CD4-positive, alpha-beta T cell treated with Interleukin-17A for 4 hours (primary cell): Measurements from ENCODE around the gene ACADS.

Experiments
- DNase-seq: peaks from one replicate; pipeline ENCODE4 v3.0.0-alpha.2; 2020; ENCODE audit warnings: mixed read lengths

ACADS gene

DNA sequence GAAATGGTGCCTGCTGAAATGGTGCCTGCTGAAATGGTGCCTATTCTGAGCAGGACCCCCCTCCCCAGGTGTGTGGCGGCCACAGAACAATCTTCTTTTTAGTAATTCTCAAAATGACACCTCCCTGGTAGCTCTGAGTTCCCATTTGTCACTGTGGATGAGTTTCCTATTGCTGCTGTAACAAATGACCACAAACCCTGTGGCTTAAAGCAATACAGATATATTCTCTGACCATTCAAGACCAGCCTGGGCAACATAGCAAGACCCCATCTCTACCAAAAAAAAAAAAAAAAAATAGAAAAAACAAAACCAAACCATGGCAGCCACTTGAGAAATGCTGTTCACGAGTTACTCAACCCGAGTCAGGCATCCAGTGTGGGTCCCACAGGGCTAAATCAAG lies 7.9 kb downstream of the ACADS start:
- no peak for DNase-seq

DNA sequence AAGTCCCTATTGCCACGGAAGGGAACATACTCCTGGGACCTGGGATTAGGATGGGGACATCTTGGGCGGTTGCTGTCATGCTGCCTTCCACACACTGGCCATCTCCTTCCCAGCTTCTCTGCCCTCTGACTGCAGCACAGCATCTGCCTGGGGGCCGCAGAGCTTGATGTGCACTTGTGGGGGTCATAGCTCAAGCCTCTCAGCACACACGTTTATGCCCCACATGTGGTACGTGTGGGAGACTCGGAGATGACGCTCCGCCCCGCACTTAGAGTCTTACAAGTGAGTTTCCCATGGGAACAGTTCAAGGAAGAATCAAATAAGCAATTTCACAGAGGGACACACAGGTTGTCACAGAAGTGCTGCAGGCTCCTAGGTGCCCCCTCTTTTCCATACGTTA lies 8.6 kb downstream of the ACADS start:
- DNase-seq = no peak

DNA sequence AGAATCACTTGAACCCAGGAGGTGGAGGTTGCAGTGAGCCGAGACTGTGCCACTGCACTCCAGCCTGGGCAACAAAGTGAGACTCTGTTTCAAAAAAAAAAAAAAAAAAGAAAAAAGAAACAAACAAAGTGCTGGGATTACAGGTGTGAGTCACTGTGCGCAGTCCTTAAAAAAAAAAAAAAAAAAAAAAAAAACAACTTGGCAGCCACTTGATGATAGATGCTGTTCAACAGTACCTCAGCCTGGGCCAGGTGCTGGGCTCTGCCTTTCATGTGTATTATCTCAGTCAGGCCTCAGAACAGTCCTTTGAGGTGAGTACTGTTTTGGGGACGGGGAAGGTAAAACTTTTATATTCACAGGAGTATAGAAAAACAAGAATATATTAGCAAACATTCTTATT lies 9.6 kb downstream of the ACADS start:
- no peak for DNase-seq

DNA sequence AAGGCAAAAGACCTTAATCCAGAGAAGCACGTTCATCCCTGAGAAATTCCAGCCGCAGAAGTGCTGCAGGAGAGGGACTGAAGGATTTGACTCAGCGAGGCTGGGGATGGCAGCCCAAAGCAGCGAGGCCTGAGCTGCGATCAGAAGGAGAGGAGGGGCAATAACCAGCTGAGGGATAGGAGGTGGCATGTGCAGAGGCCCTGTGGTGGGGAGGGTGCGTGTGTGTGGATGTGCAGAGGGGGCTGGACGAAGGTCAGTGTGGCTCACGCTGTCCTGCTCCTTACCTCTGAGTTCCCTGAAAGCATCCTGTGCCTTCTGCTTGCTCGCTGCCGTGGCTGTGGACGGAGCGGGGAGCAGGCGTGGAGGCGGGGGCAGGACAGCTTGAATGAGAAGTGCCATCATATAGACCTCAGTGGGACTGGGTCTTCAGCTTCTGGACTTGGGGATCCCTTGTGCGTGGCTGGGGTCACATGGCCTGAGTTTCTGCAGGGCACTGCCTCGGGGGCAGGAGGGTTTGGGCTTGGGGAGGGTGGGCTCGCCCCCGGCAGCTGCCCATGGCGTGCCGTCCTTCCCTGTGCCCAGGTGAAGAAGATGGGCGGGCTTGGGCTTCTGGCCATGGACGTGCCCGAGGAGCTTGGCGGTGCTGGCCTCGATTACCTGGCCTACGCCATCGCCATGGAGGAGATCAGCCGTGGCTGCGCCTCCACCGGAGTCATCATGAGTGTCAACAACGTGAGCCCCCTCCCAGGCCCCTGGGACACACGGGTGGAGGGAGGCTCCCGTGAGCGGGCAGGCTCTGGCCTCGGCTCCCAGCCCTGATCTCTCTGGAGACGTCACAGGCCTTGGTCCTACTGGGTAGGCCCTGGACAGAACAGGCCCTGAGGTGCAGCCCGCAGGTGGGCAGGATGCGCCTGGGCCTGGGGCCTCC lies 11.0 kb downstream of the ACADS start:
- DNase-seq = no peak

DNA sequence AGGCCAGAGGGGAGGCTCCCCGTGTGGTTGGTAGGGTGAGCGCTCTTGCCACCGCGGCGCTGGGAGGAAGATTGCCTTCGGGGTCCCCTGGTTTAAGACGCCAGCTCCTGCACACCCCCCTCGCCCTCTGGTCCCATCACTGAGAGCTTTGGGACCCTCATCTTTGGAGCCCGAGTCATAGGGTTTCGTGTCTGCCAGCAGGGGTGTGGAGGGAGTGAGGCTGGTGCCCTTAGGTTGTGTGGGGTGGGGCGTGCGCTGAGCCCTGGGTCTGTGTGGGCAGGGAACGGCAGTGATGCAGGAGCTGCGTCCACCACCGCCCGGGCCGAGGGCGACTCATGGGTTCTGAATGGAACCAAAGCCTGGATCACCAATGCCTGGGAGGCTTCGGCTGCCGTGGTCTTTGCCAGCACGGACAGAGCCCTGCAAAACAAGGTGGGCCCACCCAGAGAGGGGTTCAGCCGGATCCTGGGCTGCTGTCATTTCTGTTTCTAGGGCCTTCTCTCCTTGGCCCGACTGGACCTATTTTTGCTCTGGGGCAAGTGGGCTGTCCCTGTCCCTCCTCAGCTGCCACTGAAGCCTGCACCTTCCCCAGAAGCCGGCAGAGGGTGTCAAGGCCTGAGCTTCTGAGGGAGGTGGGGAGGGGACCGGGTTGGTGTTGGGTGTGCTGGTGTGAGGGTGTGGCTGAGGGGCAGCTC lies 12.1 kb downstream of the ACADS start:
- DNase-seq = no peak

DNA sequence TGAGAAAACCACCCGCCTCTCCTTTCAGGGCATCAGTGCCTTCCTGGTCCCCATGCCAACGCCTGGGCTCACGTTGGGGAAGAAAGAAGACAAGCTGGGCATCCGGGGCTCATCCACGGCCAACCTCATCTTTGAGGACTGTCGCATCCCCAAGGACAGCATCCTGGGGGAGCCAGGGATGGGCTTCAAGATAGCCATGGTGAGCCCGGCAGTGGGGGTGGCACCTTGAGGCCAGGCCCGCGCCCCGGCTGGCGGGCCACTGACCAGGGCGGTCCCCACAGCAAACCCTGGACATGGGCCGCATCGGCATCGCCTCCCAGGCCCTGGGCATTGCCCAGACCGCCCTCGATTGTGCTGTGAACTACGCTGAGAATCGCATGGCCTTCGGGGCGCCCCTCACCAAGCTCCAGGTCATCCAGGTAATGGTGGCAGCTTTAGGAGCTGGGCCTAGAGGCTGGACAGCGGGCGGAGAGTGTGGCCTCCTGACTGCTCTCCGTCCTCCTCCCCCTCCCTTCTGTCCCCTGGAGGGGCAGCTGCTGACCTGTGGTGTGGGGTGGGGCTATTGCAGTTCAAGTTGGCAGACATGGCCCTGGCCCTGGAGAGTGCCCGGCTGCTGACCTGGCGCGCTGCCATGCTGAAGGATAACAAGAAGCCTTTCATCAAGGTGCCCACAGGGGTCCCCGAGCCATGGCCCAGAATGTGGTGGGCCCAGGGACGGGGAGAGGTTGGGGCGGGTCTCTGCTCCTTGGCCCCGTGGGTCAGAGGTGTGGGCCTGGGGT lies 12.8 kb downstream of the ACADS start:
- no peak for DNase-seq

DNA sequence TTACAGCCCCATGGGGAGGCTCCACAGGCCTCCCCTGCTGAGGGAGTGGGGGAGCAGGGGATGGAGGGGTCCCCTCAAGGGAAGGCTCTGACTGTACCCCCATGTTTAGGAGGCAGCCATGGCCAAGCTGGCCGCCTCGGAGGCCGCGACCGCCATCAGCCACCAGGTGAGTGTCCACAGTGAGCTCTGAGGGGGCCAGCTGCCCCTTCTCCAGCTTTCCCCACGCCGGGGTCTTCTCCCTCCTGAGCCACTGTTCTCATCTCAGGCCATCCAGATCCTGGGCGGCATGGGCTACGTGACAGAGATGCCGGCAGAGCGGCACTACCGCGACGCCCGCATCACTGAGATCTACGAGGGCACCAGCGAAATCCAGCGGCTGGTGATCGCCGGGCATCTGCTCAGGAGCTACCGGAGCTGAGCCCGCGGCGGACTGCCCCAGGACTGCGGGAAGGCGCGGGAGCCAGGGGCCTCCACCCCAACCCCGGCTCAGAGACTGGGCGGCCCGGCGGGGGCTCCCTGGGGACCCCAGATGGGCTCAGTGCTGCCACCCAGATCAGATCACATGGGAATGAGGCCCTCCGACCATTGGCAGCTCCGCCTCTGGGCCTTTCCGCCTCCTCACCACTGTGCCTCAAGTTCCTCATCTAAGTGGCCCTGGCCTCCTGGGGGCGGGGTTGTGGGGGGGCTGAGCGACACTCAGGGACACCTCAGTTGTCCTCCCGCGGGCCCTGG lies 13.6 kb downstream of the ACADS start:
- no peak for DNase-seq

DNA sequence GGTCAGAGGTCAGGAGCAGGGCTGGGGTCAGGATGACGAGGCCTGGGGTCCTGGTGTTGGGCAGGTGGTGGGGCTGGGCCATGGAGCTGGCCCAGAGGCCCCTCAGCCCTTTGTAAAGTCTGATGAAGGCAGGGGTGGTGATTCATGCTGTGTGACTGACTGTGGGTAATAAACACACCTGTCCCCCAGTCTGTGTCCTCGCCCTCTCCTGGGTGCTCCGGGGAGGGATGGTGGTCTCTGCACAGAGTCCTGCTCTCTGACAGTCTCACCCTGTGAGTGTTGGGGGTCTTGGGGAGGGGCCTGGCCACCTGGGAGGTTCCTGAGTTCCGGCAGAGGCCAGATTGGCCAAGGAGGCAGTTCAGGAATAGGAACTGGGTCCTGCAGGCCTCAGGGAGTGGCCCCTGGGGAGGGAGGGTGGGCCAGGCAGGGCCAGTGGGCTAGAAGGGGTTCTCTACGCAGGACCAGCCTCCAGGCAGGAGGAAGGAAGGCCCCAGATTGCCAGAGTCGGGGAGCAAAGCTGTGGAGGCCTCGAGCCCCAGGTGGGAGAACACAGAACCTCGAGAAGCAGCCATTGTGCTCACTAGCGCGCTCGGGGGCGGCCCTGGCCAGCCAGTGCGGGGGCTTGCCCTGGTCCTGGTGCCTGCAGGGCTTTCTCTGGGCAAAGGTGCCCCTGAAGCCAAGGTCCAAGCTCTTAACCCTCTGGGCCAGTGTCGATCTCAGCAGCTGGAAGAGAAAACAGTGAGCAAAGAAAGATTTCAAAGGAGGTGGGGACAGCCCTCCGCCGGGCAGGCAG lies 14.4 kb downstream of the ACADS start:
- DNase-seq = no peak

DNA sequence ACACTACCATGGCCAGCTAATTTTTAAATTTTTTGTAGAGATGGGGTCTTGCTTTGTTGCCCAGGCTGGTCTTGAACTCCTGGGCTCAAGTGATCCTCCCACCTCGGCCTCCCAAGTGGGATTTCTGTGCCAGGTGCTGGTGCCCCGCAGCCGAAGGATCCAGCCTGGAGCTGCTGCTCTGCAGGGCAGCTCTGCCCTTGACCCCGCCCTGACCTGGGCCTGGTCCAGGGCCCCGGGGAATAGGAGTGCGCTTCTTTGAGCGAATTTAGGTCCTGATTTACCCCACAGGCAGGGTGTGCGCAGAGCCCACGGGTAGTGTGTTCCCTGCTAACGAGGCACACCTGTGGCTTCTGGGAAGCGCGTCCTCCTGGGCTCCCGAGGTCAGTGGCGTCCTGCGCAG lies 15.2 kb downstream of the ACADS start:
- DNase-seq = no peak

DNA sequence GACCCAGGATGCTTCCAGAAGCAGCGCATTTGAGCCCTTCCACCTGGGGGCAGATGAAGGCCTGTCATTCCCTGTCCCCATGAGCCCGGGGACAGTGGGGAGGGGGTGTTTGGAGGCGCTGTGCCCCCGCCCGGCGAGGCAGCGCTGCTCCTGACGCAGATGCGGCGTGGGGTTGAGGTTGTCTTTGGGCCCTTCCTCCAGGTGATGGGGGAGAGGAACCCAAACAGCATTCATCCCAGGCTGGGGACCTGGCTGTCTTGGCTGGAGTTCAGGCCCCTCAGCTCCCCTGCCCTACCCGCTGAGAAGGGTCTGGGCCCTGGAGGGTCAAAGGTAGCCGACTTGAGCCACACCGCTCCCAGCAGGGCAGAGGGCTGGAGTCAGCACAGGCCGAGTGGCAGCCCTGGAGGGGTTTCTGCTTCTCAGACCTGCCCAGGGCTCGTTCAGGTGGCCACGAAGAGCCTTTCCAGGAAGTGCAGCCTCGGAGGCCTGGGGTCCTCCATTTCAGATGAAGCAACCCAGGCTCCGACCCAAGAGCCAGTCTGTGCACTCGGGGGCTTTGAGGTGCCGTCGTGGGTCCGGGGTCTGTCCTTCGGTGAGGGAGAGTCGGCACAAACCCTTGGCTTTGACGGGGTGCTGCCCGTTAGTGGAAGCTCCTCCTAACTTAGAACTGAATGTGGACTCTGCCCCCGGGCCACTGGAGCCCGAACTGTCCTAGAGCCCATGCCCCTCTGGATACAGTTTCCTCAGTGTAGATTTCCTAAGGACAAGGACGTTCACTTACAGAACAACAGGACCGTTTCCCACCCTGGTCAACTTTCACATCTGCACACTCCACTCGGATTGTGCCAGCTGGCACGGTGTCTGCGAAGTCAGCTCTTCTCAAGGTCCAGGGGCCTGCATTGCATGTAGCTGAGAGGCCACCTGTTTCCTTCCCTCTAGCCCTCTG lies 16.1 kb downstream of the ACADS start:
- DNase-seq = no peak

DNA sequence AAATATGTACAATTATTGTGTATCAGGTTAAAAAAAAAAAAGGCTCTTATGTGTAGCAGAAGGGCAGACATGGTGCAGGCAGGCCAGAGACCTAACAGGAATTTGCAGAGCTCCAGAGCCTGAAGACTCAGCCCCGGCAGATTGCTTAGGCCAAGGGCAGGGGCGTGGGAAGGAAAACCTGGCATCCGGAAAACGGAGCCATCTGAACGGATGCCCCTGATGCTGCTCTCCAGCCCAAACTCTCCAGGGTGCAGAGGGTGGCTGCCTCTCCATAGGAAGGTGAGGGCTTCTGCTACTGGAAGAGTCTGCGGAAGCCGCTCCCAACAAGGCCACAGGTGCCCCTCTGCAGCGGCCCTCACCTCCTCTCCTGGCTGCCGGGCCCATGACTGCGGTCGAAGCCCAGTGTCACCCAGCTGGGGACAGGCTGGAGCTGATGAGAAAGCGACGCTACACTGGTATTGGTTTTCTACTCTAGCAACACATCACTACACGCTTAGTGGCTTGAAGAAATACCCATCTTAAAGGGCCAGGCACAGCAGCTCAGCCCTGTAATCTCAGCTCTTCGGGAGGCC lies 19.4 kb downstream of the ACADS start:
- no peak for DNase-seq

DNA sequence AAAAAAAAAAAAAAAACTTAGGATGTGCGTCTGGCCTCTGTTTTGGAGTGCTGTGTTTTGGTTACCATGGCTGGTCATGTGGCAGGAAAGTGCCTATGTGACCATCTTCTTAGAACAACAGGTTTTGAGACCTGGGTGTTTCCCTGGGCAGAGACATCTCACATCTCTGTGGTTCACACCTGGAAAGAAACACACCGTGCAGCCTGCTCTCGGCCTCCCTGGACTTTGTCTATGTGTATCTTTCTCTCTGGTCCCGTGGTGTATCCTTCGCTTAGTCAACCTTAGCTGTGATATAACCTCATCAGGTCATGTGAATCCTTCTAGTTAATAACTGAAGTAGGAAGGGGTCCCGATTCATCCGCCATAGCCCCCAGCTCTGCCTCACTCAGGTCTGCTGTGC lies 22.6 kb downstream of the ACADS start:
- DNase-seq = no peak

DNA sequence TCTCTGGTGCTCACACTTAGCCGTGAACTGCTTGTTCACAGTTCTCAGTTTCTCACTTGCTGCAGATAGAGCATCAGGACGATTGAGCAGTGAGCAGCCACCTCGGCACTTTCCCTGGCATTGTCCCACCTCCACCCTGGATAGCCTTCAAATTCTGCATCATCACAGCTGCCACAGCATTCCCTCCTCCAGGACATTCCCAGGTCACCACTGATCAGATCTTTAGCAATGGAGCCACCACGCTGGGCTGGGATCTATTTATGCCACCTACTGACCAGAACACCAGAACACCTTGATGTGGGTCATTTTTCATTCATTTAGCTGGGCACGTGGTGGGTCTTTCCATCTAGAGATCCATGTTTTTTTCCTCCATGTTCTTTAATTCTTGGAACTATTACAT lies 23.6 kb downstream of the ACADS start:
- no peak for DNase-seq

DNA sequence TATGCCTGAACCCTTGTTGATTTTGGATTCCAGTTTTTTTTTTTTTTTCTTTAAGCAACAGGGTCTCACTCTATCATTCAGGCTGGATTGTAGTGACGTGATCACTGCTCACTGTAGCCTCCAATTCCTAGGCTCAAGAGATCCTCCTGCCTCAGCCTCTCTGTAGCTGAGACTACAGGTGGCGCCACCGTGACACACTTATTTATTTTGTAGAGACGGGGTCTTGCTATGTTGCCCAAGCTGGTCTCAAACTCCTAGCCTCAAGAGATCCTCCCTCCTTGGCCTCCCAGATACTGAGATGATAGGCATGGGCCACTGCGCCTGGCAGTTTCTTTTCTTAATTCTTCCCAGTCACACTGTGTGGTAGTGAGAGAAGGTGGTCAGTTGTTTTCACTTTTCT lies 25.2 kb downstream of the ACADS start:
- no peak for DNase-seq

DNA sequence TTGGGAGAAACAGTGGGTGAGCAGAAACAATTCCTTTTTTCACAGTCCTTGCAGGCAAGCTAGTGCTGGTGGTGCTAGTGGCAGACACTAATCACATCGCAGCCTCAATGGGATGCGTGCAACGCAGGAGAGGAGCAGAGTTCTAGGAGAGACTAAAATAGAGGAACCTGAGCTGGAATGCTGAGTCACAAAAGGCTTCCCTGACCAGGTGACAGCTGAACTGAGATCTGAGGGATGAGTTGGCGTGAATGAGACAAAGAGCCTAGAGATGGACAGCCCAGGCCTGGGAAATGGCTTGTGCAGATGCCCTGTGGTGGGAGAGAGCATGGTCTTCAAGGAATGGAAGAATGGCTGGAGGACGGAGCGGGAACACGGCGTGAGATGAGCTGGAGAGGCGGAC lies 25.8 kb downstream of the ACADS start:
- DNase-seq = no peak

DNA sequence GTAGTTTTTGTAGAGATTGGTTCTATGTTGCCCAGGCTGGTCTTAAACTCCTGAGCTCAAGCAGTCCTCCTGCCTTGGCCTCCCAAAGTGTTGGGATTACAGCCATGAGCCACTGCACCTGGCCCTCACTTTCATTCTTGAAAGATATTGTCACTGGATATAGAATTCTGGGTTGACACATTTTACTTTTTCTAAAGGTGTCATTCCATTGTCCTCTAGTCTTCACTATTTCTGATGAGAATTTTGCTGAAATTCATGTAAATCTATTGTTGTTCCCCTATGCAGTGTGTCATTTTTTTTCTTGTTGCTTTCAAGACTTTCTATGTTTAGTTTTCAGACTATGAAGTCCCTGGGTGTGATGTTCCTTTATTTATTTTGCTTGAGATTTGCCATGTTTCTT lies 29.2 kb downstream of the ACADS start:
- no peak for DNase-seq

DNA sequence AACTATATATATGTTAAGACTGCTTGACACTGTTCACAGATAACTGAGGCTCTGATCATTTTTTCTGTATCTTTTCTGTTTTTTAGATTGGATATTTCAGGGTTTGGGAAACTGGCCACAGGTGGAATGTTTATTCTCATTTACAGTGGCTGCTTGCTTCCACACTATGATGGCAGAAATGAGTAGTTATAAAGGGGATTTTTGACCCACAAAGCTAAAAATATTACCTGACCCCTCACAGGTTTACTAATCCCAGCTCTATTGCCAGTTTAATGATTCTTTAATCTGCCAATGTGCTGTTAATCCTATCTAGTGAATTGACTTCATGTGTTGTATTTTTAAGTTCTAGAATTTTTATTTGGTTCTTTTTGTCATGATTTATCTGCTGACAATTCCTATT lies 29.6 kb downstream of the ACADS start:
- no peak for DNase-seq

DNA sequence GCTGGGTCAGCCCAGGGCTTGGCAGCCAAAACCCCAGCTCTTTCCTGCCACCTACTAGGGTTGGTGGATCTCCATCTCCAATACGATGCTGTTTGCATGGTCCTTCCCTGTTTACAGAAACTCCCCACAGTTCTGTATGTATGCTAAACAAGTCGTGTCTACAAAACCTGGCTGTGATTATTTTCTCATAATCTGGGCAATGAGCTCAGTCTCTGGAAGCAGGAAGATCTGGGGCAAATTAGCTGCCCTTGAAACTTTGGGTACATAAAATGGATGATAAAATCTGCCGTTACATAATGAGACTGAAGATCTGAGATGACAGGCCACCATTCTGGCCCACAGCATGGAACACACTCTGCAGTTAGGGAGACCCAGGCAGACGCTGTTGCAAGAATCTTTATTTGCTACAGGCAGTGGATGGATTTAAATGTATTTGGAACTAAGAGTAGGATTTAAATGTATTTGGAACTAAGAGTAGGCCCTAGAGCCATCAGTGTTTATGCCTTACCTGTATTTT lies 31.7 kb downstream of the ACADS start:
- no peak for DNase-seq

DNA sequence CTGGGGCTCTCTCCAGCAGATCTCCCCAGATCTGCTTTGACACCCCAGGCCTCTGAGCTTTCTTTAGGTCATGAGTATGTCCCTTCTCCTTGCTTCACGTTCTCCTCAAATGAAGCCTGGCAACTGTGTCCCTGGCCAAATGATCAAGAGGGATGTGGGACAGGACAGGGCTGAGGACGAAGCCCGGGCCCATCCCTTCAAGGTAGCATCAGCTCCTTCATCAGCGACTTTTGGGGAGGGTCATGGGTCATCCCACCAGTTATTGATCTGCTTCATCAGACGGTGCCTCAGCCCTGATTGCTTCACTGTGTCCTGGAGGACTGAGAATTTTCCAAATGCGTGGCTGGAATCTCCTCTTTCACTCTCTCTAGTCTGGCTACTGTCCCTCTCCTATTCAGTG lies 32.3 kb downstream of the ACADS start:
- no peak for DNase-seq
